ENCODE data around the gene NPAS3.

NPAS3 gene

GRCh38 chr14:33390335-33390734, 451.7 kb downstream of the NPAS3 start:
- DNase-seq = peak; percentile 23

- no peak for DNase-seq
Observed at GRCh38 chr14:33393231-33393894, 454.7 kb downstream of the NPAS3 start.

GRCh38 chr14:33393895-33394368, 455.3 kb downstream of the NPAS3 start:
- DNase-seq = no peak

- DNase-seq = no peak
Observed at GRCh38 chr14:33401311-33401710, 462.6 kb downstream of the NPAS3 start.

- no peak for DNase-seq
Observed at GRCh38 chr14:33402604-33403003, 463.9 kb downstream of the NPAS3 start.

GRCh38 chr14:33404054-33404453, 465.4 kb downstream of the NPAS3 start:
- peak; percentile 90 for DNase-seq

- no peak for DNase-seq
Observed at GRCh38 chr14:33404964-33405574, 466.4 kb downstream of the NPAS3 start.

- DNase-seq = no peak
Observed at GRCh38 chr14:33406766-33407165, 468.1 kb downstream of the NPAS3 start.

- no peak for DNase-seq
Observed at GRCh38 chr14:33408291-33408690, 469.6 kb downstream of the NPAS3 start.

GRCh38 chr14:33412450-33412849, 473.8 kb downstream of the NPAS3 start:
- DNase-seq = no peak

- DNase-seq = no peak
Observed at GRCh38 chr14:33413381-33413780, 474.7 kb downstream of the NPAS3 start.

GRCh38 chr14:33414041-33414440, 475.4 kb downstream of the NPAS3 start:
- DNase-seq = no peak

GRCh38 chr14:33420051-33420627, 481.5 kb downstream of the NPAS3 start:
- no peak for DNase-seq

- no peak for DNase-seq
Observed at GRCh38 chr14:33430414-33431035, 491.8 kb downstream of the NPAS3 start.

- DNase-seq = peak; percentile 38
Observed at GRCh38 chr14:33432407-33433023, 493.8 kb downstream of the NPAS3 start.

- DNase-seq = no peak
Observed at GRCh38 chr14:33433396-33433795, 494.7 kb downstream of the NPAS3 start.

GRCh38 chr14:33435911-33436689, 497.4 kb downstream of the NPAS3 start:
- DNase-seq = peak; percentile 77

GRCh38 chr14:33441633-33442032, 503.0 kb downstream of the NPAS3 start:
- DNase-seq = no peak

- DNase-seq = no peak
Observed at GRCh38 chr14:33444136-33444535, 505.5 kb downstream of the NPAS3 start.

GRCh38 chr14:33449268-33449667, 510.6 kb downstream of the NPAS3 start:
- no peak for DNase-seq

- DNase-seq = no peak
Observed at GRCh38 chr14:33449703-33450395, 511.2 kb downstream of the NPAS3 start.

GRCh38 chr14:33450416-33450815, 511.7 kb downstream of the NPAS3 start:
- DNase-seq = no peak
